RWPE2 (cell line): ENCODE data around the gene BMAL1.
A peak's percentile ranks its signal among the peaks of the same experiment; 100 is the strongest.

Source experiments
- ATAC-seq: fragments of 200-7000 bp; cut with Tn5 transposase; 3 replicates; pipeline ENCODE4 v1.9.1; 2021; ENCODE audit warnings: low read depth
- DNase-seq: peaks from one replicate; pipeline ENCODE4 v3.0.0-alpha.2; 2020; ENCODE audit warnings: low spot score
- H3K27ac ChIP-seq: fragments of 450-650 bp; 2 replicates; pipeline ENCODE4 v1.5.1; 2017; ENCODE audit warnings: mild to moderate bottlenecking; ENCODE audit not compliant: poor library complexity, severe bottlenecking
- H3K27me3 ChIP-seq: fragments of 250-450 bp; sonication (Bioruptor Pico); 2 replicates; pipeline ENCODE4 v1.5.1; 2021; ENCODE audit warnings: mild to moderate bottlenecking, moderate library complexity; ENCODE audit not compliant: insufficient read depth, poor library complexity, severe bottlenecking
- H3K36me3 ChIP-seq: fragments of 250-450 bp; sonication (Bioruptor Pico); 2 replicates; pipeline ENCODE4 v1.5.1; 2020; ENCODE audit warnings: low read depth, mild to moderate bottlenecking, moderate library complexity
- H3K4me1 ChIP-seq: fragments of 250-450 bp; sonication (Bioruptor Pico); 2 replicates; pipeline ENCODE4 v1.5.1; 2021; ENCODE audit warnings: mild to moderate bottlenecking, moderate library complexity; ENCODE audit not compliant: insufficient read depth, poor library complexity, severe bottlenecking
- H3K4me3 ChIP-seq: fragments of 250-450 bp; sonication (Bioruptor Pico); 2 replicates; pipeline ENCODE4 v1.5.1; 2021; ENCODE audit warnings: mild to moderate bottlenecking, moderate library complexity; ENCODE audit not compliant: severe bottlenecking
- H3K9me3 ChIP-seq: fragments of 250-450 bp; sonication (Bioruptor Pico); 2 replicates; pipeline ENCODE4 v1.5.1; 2021; ENCODE audit warnings: mild to moderate bottlenecking, moderate library complexity; ENCODE audit not compliant: severe bottlenecking
- CTCF ChIP-seq: fragments of 450-650 bp; IDR thresholded peaks from one replicate; pipeline ENCODE4 v1.5.1; 2017; ENCODE audit warnings: mild to moderate bottlenecking, moderate library complexity; ENCODE audit not compliant: poor library complexity, severe bottlenecking

Gene BMAL1

GRCh38 chr11:13268791-13269190, 8.8 kb upstream of the BMAL1 start:
- DNase-seq (no peak), ATAC-seq (no peak)
- no peak for TF ChIP-seq CTCF
- H3K36me3 ChIP-seq, result no peaks in the 10 kb centered on the region
- no peaks in the 10 kb centered on the region for H3K9me3 ChIP-seq
- H3K27ac ChIP-seq, result peak overlapping the region; percentile 21
- H3K4me3 ChIP-seq, result no peak overlapping the region
- H3K27me3 ChIP-seq, result no peaks in the 10 kb centered on the region
- peaks cover 20% of the 10 kb centered on the region for H3K4me1 ChIP-seq

GRCh38 chr11:13269775-13270174, 7.8 kb upstream of the BMAL1 start:
- DNase-seq, result no peak
- H3K36me3 ChIP-seq, result no peaks in the 10 kb centered on the region
- peak overlapping the region; percentile 21 for H3K27ac ChIP-seq
- H3K4me1 ChIP-seq, result peaks cover 20% of the 10 kb centered on the region
- no peaks in the 10 kb centered on the region for H3K9me3 ChIP-seq
- H3K4me3 ChIP-seq, result no peak overlapping the region
- no peak for TF ChIP-seq CTCF
- H3K27me3 ChIP-seq, result no peaks in the 10 kb centered on the region
- peak; percentile 49; the same call in 1 of the 3 replicates for ATAC-seq

GRCh38 chr11:13271060-13271693, 6.4 kb upstream of the BMAL1 start:
- no peak for DNase-seq
- Histone ChIP-seq H3K4me1 (peaks cover 20% of the 10 kb centered on the region), H3K27me3 (no peaks in the 10 kb centered on the region), H3K27ac (no peak overlapping the region), H3K36me3 (no peaks in the 10 kb centered on the region), H3K9me3 (no peaks in the 10 kb centered on the region), H3K4me3 (no peak overlapping the region)
- ATAC-seq, result 0 out of 3 replicates have a peak, but pooled peaks have one; percentile 25
- no peak for TF ChIP-seq CTCF

GRCh38 chr11:13276454-13276831, 1.1 kb upstream of the BMAL1 start:
- peak overlapping the region; percentile 62 for H3K4me3 ChIP-seq
- no peak for DNase-seq

More at GRCh38 chr11:13276454-13276831, 1.1 kb upstream of the BMAL1 start:
- peak overlapping the region; percentile 84 for H3K27ac ChIP-seq
- no peaks in the 10 kb centered on the region for H3K27me3 ChIP-seq
- no peak for ATAC-seq
- no peak for TF ChIP-seq CTCF
- H3K9me3 ChIP-seq, result no peaks in the 10 kb centered on the region
- peaks cover 13% of the 10 kb centered on the region for H3K4me1 ChIP-seq
- no peaks in the 10 kb centered on the region for H3K36me3 ChIP-seq
